HepG2 (cell line): ENCODE measurements around the gene ZNF606. TPM values are rescaled to one million over a fixed set of nuclear protein-coding genes. Genes with fewer than 3 reads are reported as not detected.
A peak's percentile ranks its signal among the peaks of the same experiment; 100 is the strongest.

ENCODE experiments used
- ARHGAP35 ChIP-seq: sonication (generic); formaldehyde crosslinking; IDR thresholded peaks from 2 replicates; pipeline ENCODE4 v1.9.0; 2022; ENCODE audit warnings: mild to moderate bottlenecking, inconsistent platforms, moderate library complexity, missing genetic modification reagents, borderline replicate concordance
- GTF3A ChIP-seq: sonication (generic); formaldehyde crosslinking; conservative IDR thresholded peaks from 2 replicates; pipeline ENCODE4 v1.4.0; 2020; ENCODE audit warnings: mild to moderate bottlenecking, missing genetic modification reagents
- HNRNPLL ChIP-seq: fragments of 200-400 bp; formaldehyde crosslinking; IDR thresholded peaks from 2 replicates; pipeline ENCODE4 v1.6.1; 2017; ENCODE audit warnings: mild to moderate bottlenecking, low read depth, low read length; ENCODE audit not compliant: poor library complexity, severe bottlenecking
- KDM5A ChIP-seq: fragments of 200-600 bp; sonication (generic); IDR thresholded peaks from 2 replicates; pipeline ENCODE4 v1.7.0; 2018; ENCODE audit warnings: antibody characterized with exemption, mild to moderate bottlenecking, low read length, borderline replicate concordance
- MEF2D ChIP-seq: sonication (generic); formaldehyde crosslinking; IDR thresholded peaks from 2 replicates; pipeline ENCODE4 v1.5.1; 2020; ENCODE audit warnings: mild to moderate bottlenecking, missing genetic modification reagents
- MTA1 ChIP-seq: sonication (generic); formaldehyde crosslinking; IDR thresholded peaks from 2 replicates; pipeline ENCODE4 v1.4.0; 2020; ENCODE audit warnings: missing genetic modification reagents, mild to moderate bottlenecking, borderline replicate concordance
- NBN ChIP-seq: fragments of 450-650 bp; conservative IDR thresholded peaks from 2 replicates; pipeline ENCODE4 v1.6.1; 2017
- TBP ChIP-seq: sonication (generic); formaldehyde crosslinking; IDR thresholded peaks from 2 replicates; pipeline ENCODE4 v1.5.0; 2020; ENCODE audit warnings: missing genetic modification reagents
- ZNF224 ChIP-seq: sonication (generic); formaldehyde crosslinking; IDR thresholded peaks from 2 replicates; pipeline ENCODE4 v1.5.0; 2020; ENCODE audit warnings: mild to moderate bottlenecking, missing genetic modification reagents
- ZNF232 ChIP-seq: sonication (generic); formaldehyde crosslinking; IDR thresholded peaks from 2 replicates; pipeline ENCODE4 v1.4.0; 2020; ENCODE audit warnings: missing genetic modification reagents, borderline replicate concordance
- ZNF235 ChIP-seq: sonication (generic); formaldehyde crosslinking; IDR thresholded peaks from 2 replicates; pipeline ENCODE4 v1.8.1; 2023; ENCODE audit warnings: mild to moderate bottlenecking, missing genetic modification reagents, borderline replicate concordance
- ZNF431 ChIP-seq: sonication (generic); formaldehyde crosslinking; IDR thresholded peaks from 2 replicates; pipeline ENCODE4 v1.9.0; 2022; ENCODE audit warnings: missing genetic modification reagents, low read depth, mild to moderate bottlenecking, borderline replicate concordance
- ZNF761 ChIP-seq: sonication (generic); formaldehyde crosslinking; conservative IDR thresholded peaks from 2 replicates; pipeline ENCODE4 v1.4.0; 2020; ENCODE audit warnings: mild to moderate bottlenecking, missing genetic modification reagents
- ZNF781 ChIP-seq: sonication (generic); formaldehyde crosslinking; IDR thresholded peaks from 2 replicates; pipeline ENCODE4 v1.5.1; 2020; ENCODE audit warnings: borderline replicate concordance, mild to moderate bottlenecking, missing genetic modification reagents; ENCODE audit errors: not compliant biosample characterization
- ZNF790 ChIP-seq: sonication (generic); formaldehyde crosslinking; IDR thresholded peaks from 2 replicates; pipeline ENCODE4 v1.8.0; 2022; ENCODE audit warnings: missing genetic modification reagents, mild to moderate bottlenecking, borderline replicate concordance
- polyA plus RNA-seq, 8 experiments: library from polyadenylated mRNA; depleted of rRNA in 3 of 8; stranded (reverse) in 7 of 8; unstranded in 1 of 8; fragments of >200 nt; fragmentation: Illumina TruSeq in 4 of 8; extraction: Trizol in 4 of 8; gene quantifications; 2 replicates each; pipeline versions ENCODE4 v1.2.1 to v1.2.3, GENCODE V29; 2011 to 2016; ENCODE audit warnings: low read depth in 4 of 8, missing spikeins in 1 of 8, mixed read lengths in 1 of 8; ENCODE audit not compliant: insufficient read depth in 1 of 8
- total RNA-seq, 5 experiments: library from RNA; depleted of rRNA; stranded (reverse); fragments of >200 nt; fragmentation: Illumina TruSeq; extraction: Trizol; gene quantifications; 2 replicates each; pipeline ENCODE4 v1.2.3, GENCODE V29; 2016; ENCODE audit warnings: low read depth in 1 of 5
- TF ChIP-seq, protein P1 (sequence below): sonication (generic); formaldehyde crosslinking; conservative IDR thresholded peaks from 2 replicates; pipeline ENCODE4 v1.5.0; 2020; ENCODE audit warnings: missing genetic modification reagents

ZNF606 gene
- total and polyA plus RNA-seq, 2 of the 13 experiments (the other 11 are each of a cell fraction or from before 2014, with no cell fraction given) = 4.2 to 14.8 TPM

DNA sequence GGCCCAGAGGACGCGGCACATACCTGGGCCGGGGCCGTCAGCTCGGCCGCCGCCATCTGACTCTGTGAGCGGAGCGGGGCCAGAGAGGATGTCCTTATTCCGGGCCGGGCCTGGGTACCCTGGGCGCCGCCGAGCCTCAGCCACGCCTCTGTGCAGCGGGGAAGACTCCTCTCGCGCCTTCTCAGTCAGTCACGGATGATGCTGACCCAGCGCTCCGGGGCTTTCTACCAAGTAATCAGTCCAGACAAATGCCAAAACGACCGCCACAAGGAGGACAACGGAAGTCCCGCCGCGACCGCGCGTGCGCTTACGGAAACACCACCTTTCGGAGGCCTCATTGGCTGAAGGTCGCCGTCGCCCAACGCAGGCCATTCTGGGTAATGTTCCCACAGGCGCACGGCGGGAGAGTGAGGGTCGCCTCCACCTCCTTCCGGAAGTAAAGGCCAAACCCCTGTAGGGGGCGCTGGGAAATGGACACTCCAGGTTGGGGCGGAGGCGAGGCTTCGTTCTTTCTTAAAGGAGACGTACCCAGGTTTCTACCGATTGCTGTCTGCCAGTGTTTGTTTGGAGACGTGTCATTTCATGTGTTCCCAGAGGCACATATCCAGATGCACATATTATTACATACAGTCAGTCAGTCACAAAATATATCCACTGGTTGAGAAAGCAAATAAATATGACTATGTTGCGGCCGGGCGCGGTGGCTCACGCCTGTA is 55.0 kb downstream of the ZNF606 start, which contains the start of gene ZNF256 (continued):
- TF ChIP-seq KDM5A (peak; percentile 64), ZNF431 (0 out of 2 replicates have a peak, but pooled peaks have one; percentile 45), GTF3A (peak; percentile 78; the same call in 1 of the 2 replicates), ZNF235 (no peak), HNRNPLL (peak; percentile 80), ZNF781 (CRISPR knock-in tag) (peak; percentile 54), ZNF761 (peak; percentile 84), ZNF232 (0 out of 2 replicates have a peak, but pooled peaks have one; percentile 34), ARHGAP35 (CRISPR knock-in tag) (peak; percentile 19; the same call in 1 of the 2 replicates), MTA1 (CRISPR knock-in tag) (no peak), TBP (CRISPR knock-in tag) (no peak), NBN (no peak), ZNF224 (0 out of 2 replicates have a peak, but pooled peaks have one; percentile 21), ZNF790 (CRISPR knock-in tag) (peak; percentile 52; the same call in 1 of the 2 replicates), MEF2D (peak; percentile 68)
- TF ChIP-seq, protein P1, sequence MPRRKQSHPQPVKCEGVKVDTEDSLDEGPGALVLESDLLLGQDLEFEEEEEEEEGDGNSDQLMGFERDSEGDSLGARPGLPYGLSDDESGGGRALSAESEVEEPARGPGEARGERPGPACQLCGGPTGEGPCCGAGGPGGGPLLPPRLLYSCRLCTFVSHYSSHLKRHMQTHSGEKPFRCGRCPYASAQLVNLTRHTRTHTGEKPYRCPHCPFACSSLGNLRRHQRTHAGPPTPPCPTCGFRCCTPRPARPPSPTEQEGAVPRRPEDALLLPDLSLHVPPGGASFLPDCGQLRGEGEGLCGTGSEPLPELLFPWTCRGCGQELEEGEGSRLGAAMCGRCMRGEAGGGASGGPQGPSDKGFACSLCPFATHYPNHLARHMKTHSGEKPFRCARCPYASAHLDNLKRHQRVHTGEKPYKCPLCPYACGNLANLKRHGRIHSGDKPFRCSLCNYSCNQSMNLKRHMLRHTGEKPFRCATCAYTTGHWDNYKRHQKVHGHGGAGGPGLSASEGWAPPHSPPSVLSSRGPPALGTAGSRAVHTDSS = 0 out of 2 replicates have a peak, but pooled peaks have one; percentile 13
